Measurements from ENCODE around the gene SAMD1. TPM values are rescaled to one million over a fixed set of nuclear protein-coding genes. Genes with fewer than 3 reads are reported as not detected.
"Not testable (repeated sequence)": the region's sequence is repeated elsewhere in the genome, so short reads cannot be mapped to it uniquely, and the experiment has no call there.

Gene SAMD1
- total and polyA plus RNA-seq, 2 of the 13 experiments (the other 11 are each of a cell fraction or from before 2014, with no cell fraction given) = 17.5 to 45.0 TPM

DNA sequence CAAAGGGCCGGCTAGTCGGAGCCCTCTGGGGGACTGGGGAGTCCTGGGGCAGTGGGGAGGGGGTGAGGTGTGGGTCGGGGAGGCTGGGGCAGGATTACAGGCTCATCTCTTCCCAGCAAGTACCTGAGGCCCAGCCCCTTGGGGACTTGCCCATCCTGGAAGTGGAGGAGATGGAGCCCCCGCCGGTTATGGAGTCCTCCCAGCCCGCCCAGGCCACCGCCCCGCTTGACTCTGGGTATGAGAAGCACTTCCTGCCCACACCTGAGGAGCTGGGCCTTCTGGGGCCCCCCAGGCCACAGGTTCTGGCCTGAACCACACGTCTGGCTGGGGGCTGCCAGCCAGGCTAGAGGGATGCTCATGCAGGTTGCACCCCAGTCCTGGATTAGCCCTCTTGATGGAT, 38.6 kb downstream of the SAMD1 start:
- Histone ChIP-seq H3K4me3 (replicated peaks in 1 of 3; ENCODE audit: insufficient read depth in 1 of 3, low read depth in 2 of 3, low read length in 3 of 3) (no peak overlapping the region), H3K9ac (ENCODE audit: insufficient read depth, low read depth, low read length) (no peak overlapping the region), H3K36me3 (replicated peaks in 1 of 2; ENCODE audit: control insufficient read depth in 1 of 2, insufficient read depth in 2 of 2, low read length in 2 of 2) (no peaks in the 10 kb centered on the region), H3K79me2 (ENCODE audit: insufficient read depth, low read length) (no peaks in the 10 kb centered on the region), H2AFZ (ENCODE audit: low read length) (no peak overlapping the region), H4K20me1 (ENCODE audit: insufficient read depth, low read length) (no peaks in the 10 kb centered on the region), H3K4me2 (ENCODE audit: low read depth, low read length) (no peak overlapping the region), H3K9me3 (ENCODE audit: low read length) (peaks cover 4% of the 10 kb centered on the region), H3K27ac (ENCODE audit: extremely low read length, insufficient read depth, low read length) (no peak overlapping the region), H3K27me3 (ENCODE audit: control insufficient read depth in 1 of 2, insufficient read depth in 2 of 2, low read length in 2 of 2) (no peaks in the 10 kb centered on the region), H3K4me1 (ENCODE audit: insufficient read depth, low read length) (no peaks in the 10 kb centered on the region)
- ChIA-PET CTCF (ENCODE audit: low intra/inter-chr PET ratio, low total read pairs) (no interaction called here), POLR2A (interaction anchor here (1.6 kb wide), 1 partner anchor 7 kb away, joined by 3 read pairs; no protein-coding TSS in a partner anchor)
- intact Hi-C loops (cut with micrococcal nuclease; ENCODE audit: unreplicated experiment) = no loop called here
- in situ Hi-C loops (cut with HindIII; ENCODE audit: extremely low pct_ligation_motif_present, low pct_unique_long_range_greater_than_20kb) = loop anchor here (25.0 kb wide), 1 partner anchor 290 kb away; the partner anchor contains the start of genes C19orf53 and MRI1
- no TSS peak for BruUV-seq (replicated peaks)
- WGBS (ENCODE audit: low lambda C conversion rate) = no CpG with 5 or more reads among the region's 9 CpGs
- ATAC-seq (no peak), DNase-seq (ENCODE audit: low spot score) (no peak), FAIRE-seq (no peak)
- peak; percentile 70; the same call in 1 of the 2 replicates for TF ChIP-seq ZNF768 (CRISPR knock-in tag; IDR thresholded peaks at IDR 0.05)
- TF ChIP-seq ZSCAN12 (CRISPR knock-in tag; IDR thresholded peaks at IDR 0.05) = no peak

GRCh38 chr19:14050961-14051360, 39.6 kb downstream of the SAMD1 start:
- 96% methylated on average over 10 of the region's 11 CpGs for WGBS (ENCODE audit: low lambda C conversion rate)
- H3K27ac ChIP-seq (ENCODE audit: extremely low read length, insufficient read depth, low read length); intact Hi-C loops (cut with micrococcal nuclease; ENCODE audit: unreplicated experiment); ATAC-seq; H3K4me2 ChIP-seq (ENCODE audit: low read depth, low read length); FAIRE-seq; CTCF ChIA-PET (ENCODE audit: low intra/inter-chr PET ratio, low total read pairs); BruUV-seq (replicated peaks); H3K4me3 ChIP-seq (replicated peaks in 1 of 3; ENCODE audit: insufficient read depth in 1 of 3, low read depth in 2 of 3, low read length in 3 of 3); H3K4me1 ChIP-seq (ENCODE audit: insufficient read depth, low read length); H3K9me3 ChIP-seq (ENCODE audit: low read length); H2AFZ ChIP-seq (ENCODE audit: low read length); H3K9ac ChIP-seq (ENCODE audit: insufficient read depth, low read depth, low read length); H3K27me3 ChIP-seq (ENCODE audit: control insufficient read depth in 1 of 2, insufficient read depth in 2 of 2, low read length in 2 of 2); DNase-seq (ENCODE audit: low spot score); H3K79me2 ChIP-seq (ENCODE audit: insufficient read depth, low read length); H3K36me3 ChIP-seq (replicated peaks in 1 of 2; ENCODE audit: control insufficient read depth in 1 of 2, insufficient read depth in 2 of 2, low read length in 2 of 2); H4K20me1 ChIP-seq (ENCODE audit: insufficient read depth, low read length): not testable (repeated sequence)
- in situ Hi-C loops (cut with HindIII; ENCODE audit: extremely low pct_ligation_motif_present, low pct_unique_long_range_greater_than_20kb) = loop anchor here (25.0 kb wide), 1 partner anchor 289 kb away; the partner anchor contains the start of genes C19orf53 and MRI1
- POLR2A ChIA-PET = interaction anchor here (1.6 kb wide), 1 partner anchor 8 kb away, joined by 3 read pairs; no protein-coding TSS in a partner anchor
- TF ChIP-seq ZNF121 (CRISPR knock-in tag; IDR thresholded peaks at IDR 0.05) = 0 out of 2 replicates have a peak, but pooled peaks have one; percentile 21
